Measurements from ENCODE around the gene OR13G1.
"Not testable (repeated sequence)": the region's sequence is repeated elsewhere in the genome, so short reads cannot be mapped to it uniquely, and the experiment has no call there.

The OR13G1 gene, protein sequence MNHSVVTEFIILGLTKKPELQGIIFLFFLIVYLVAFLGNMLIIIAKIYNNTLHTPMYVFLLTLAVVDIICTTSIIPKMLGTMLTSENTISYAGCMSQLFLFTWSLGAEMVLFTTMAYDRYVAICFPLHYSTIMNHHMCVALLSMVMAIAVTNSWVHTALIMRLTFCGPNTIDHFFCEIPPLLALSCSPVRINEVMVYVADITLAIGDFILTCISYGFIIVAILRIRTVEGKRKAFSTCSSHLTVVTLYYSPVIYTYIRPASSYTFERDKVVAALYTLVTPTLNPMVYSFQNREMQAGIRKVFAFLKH

GRCh38 chr1:247679639-247680038 is at the start of gene OR13G1:
Gene OR13G1 (minus strand): TSS chr1:247679739. CDS start chr1:247673041, 6,698 bp downstream.
- DNase-seq = no peak

DNA sequence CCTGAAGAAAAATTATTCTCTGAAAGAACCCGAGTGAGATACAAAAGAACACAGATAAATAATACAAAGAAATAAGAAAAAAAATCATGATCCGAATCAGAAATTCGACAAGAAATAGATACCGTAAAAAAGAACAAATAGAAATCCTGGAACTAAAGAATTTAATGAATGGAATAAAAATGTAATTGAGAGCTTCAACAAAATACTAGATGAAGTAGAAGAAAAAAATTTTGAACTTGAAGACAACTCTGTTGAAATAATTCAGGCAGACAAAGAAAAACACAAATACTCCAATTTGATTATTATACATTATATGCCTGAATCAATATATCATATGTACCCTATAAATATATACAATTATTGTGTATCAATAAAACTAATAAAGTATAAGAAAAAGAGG is 41.7 kb upstream of the OR13G1 start:
- DNase-seq = no peak

DNA sequence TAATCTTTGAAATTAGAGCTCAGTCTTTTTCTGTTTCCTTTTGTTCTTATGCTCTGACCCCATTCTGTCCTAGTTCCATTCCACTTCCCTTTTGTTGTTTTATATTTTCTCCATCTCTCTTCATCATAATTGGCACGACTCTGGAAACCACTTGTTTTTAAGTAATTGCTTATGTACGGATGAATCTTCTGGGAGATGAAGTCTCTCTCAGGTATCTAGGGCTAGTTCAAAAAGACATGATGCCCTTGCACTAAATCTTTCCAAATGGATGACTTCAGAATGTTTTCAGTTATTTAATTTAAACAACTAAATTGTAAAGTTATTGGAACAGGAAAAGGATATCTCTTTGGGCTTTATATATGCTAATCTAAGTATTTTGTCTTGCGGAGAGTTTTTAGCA is 37.0 kb upstream of the OR13G1 start, which contains the start of gene OR6F1:
Gene OR6F1, minus strand, starts transcription at position 101 of the 400 bp plus-strand sequence. CDS start 3,891 bp downstream, outside the sequence.
- DNase-seq = no peak

DNA sequence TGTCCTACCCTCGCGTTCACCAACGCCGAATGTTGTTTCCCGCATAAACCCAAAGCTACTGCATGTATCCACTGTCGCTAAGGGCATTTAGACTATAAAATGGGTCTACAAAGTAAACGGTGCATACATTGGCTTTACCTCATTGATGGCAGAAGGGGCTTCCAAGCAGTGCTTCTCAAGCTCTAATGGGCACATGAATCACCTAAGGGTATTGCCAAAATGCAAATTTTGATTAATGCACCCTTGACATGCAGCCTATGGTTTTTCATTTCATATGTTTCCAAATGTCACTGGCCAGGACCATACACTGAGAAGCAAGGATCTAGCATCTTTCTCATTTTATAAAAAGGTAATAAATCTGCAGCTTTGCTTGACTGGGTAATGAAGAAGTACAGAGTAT is 34.2 kb upstream of the OR13G1 start:
- no peak for DNase-seq

DNA sequence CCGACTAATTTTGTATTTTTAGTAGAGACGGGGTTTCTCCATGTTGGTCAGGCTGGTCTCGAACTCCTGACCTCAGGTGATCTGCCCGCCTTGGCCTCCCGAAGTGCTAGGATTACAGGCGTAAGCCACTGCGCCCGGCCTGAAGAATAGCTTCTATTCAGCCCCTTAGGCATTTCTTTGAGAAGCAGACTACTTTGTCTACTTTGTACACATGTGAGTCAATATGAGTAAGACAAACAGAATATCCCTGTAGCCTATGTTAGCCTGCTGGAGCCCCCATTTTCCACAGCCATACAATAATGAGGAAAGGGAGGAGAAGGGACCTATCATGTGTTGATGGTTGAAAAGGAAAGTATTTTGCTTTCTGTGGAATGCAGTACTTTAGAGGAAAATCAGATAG is 31.1 kb upstream of the OR13G1 start:
- DNase-seq = not testable (repeated sequence)

- no peak for DNase-seq
These were observed 21.8 kb upstream of the OR13G1 start for GRCh38 chr1:247701338-247701737.

- DNase-seq = peak; percentile 80 to 92
These were observed 1.9 kb upstream of the OR13G1 start for GRCh38 chr1:247681288-247681897.

GRCh38 chr1:247680171-247680570 is 632 bp upstream of the OR13G1 start:
- DNase-seq = no peak

- DNase-seq = no peak
These were observed 10.3 kb downstream of the OR13G1 start for GRCh38 chr1:247669225-247669624.

GRCh38 chr1:247656221-247656875 is 23.2 kb downstream of the OR13G1 start:
- DNase-seq = no peak

GRCh38 chr1:247653040-247653439 is 26.5 kb downstream of the OR13G1 start:
- DNase-seq = no peak

GRCh38 chr1:247647864-247648263 is 31.7 kb downstream of the OR13G1 start:
- no peak for DNase-seq

- no peak for DNase-seq
These were observed 32.7 kb downstream of the OR13G1 start for GRCh38 chr1:247646867-247647266.

- no peak for DNase-seq
These were observed 36.8 kb downstream of the OR13G1 start for GRCh38 chr1:247642742-247643141.

DNA sequence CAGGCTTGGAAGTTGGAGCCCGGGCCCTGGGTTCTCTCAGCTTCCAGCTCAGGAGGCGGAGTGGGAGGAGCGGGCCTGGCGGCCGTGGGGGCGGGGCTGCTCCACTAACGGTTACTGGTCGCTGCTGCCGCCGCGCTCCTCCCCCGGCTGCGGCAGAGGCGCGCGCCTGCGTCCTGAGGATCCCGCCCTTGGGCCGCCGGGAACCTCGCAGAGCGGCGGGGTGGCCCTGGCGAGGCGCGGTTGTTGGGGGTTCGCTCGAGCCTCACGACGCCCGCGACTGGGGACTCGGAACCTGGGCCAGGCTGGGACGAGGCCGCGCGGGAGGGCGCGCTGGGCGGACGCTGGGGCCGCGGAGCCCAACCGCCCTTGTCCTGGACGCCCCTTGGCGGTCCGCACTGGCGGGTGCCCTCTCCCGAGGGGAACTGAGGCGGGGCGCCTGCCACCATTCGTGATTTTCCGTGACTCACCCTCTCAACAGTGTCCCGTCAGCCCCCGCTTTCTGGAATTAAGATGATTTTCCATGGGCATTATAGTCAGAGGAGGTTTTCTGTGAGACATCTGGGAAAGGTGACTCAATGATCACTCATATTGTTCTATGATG is 40.1 kb downstream of the OR13G1 start:
- DNase-seq = no peak

DNA sequence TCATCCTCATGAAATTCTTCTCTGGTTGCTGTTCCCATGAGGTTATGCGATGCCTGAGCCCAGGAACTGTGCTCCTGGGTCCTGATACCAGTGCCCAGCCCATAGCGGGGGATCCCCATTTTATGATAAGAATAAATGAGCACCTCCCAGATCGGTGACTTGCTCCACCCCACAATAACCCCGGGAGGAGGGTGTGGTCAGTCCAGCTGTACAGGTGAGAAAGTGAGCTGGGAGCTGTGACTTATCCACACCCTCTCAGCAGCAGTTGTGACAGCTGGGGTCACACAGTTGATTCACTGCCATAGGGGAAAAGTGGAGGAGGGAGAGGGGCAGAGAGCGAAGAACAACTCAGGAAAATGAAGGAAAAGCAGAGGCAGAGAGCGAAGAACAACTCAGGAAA is 40.8 kb downstream of the OR13G1 start:
- DNase-seq = no peak

GRCh38 chr1:247638011-247638410 is 41.5 kb downstream of the OR13G1 start:
- no peak for DNase-seq

GRCh38 chr1:247627951-247628350 is 51.6 kb downstream of the OR13G1 start:
- no peak for DNase-seq

All from Kasumi-1 (cell line).